GM23248 (cell line): ENCODE data around the gene NUP107. TPM values are rescaled to one million over a fixed set of nuclear protein-coding genes. Genes with fewer than 3 reads are reported as not detected.

Experiments
- DNase-seq: peaks from one replicate; pipeline ENCODE4 v3.0.0-alpha.2; 2015
- H2AFZ ChIP-seq: fragments of 200-600 bp; sonication (generic); 2 replicates; pipeline ENCODE4 v1.6.1; 2016; ENCODE audit warnings: antibody characterized with exemption
- H3F3A ChIP-seq: fragments of 200-600 bp; sonication (generic); 2 replicates; pipeline ENCODE4 v1.6.1; 2016; ENCODE audit warnings: mild to moderate bottlenecking, antibody characterized with exemption, mixed run types; ENCODE audit not compliant: insufficient read depth
- H3K27ac ChIP-seq: fragments of 200-600 bp; sonication (generic); 2 replicates; pipeline ENCODE4 v1.5.1; 2016; ENCODE audit warnings: mild to moderate bottlenecking
- H3K27me3 ChIP-seq: fragments of 200-600 bp; sonication (generic); replicated peaks from 2 replicates; pipeline ENCODE4 v1.6.1; 2016; ENCODE audit warnings: mild to moderate bottlenecking; ENCODE audit not compliant: insufficient read depth
- H3K36me3 ChIP-seq: fragments of 200-600 bp; sonication (generic); 2 replicates; pipeline ENCODE4 v1.6.1; 2016; ENCODE audit warnings: low read depth, mild to moderate bottlenecking
- H3K4me1 ChIP-seq: fragments of 200-600 bp; sonication (generic); 2 replicates; pipeline ENCODE4 v1.6.1; 2016; ENCODE audit warnings: mild to moderate bottlenecking; ENCODE audit not compliant: insufficient read depth
- H3K4me2 ChIP-seq: fragments of 200-600 bp; sonication (generic); one replicate; pipeline ENCODE4 v1.6.1; 2016; ENCODE audit warnings: mild to moderate bottlenecking; ENCODE audit not compliant: unreplicated experiment
- H3K4me3 ChIP-seq: fragments of 200-600 bp; sonication (generic); 2 replicates; pipeline ENCODE4 v1.5.1; 2016; ENCODE audit warnings: mild to moderate bottlenecking
- H3K79me2 ChIP-seq: fragments of 200-600 bp; sonication (generic); 2 replicates; pipeline ENCODE4 v1.6.1; 2016; ENCODE audit warnings: mild to moderate bottlenecking; ENCODE audit not compliant: insufficient read depth
- H3K9ac ChIP-seq: fragments of 200-600 bp; sonication (generic); 2 replicates; pipeline ENCODE4 v1.6.1; 2016; ENCODE audit warnings: mild to moderate bottlenecking
- H3K9me2 ChIP-seq: fragments of 200-600 bp; sonication (generic); 2 replicates; pipeline ENCODE4 v1.6.1; 2016; ENCODE audit warnings: mixed run types, mild to moderate bottlenecking, moderate library complexity; ENCODE audit not compliant: insufficient read depth
- H3K9me3 ChIP-seq: fragments of 200-600 bp; sonication (generic); one replicate; pipeline ENCODE4 v1.6.1; 2017; ENCODE audit warnings: low read depth
- H4K20me1 ChIP-seq: fragments of 200-600 bp; sonication (generic); 2 replicates; pipeline ENCODE4 v1.6.0; 2016; ENCODE audit not compliant: insufficient read depth
- EZH2 ChIP-seq: fragments of 200-600 bp; sonication (generic); IDR thresholded peaks from 2 replicates; pipeline ENCODE4 v1.6.1; 2018; ENCODE audit warnings: antibody characterized with exemption, mild to moderate bottlenecking; ENCODE audit not compliant: insufficient read depth, poor library complexity, severe bottlenecking
- EZH2phosphoT487 ChIP-seq: fragments of 200-600 bp; sonication (generic); IDR thresholded peaks from 2 replicates; pipeline ENCODE4 v1.6.1; 2018; ENCODE audit warnings: antibody characterized with exemption, moderate library complexity, mild to moderate bottlenecking, low read depth; ENCODE audit not compliant: insufficient read depth
- WGBS, 2 experiments: methylation state at CpG; one replicate each; pipeline ENCODE4 v1.1.6; 2015 to 2017; ENCODE audit warnings: low lambda C conversion rate in 2 of 2, low coverage in 1 of 2; ENCODE audit errors: missing lambda C conversion rate in 2 of 2; 5-methylcytosine and 5-hydroxymethylcytosine counted together
- in situ Hi-C: fragments of 300-500 bp; cut with MboI; formaldehyde crosslinking; loops from 2 replicates; pipeline ENCODE4 v1.15.0; 2020
- polyA plus RNA-seq: library from polyadenylated mRNA; unstranded; fragments of >200 nt; fragmentation: Nextera tagmentation; extraction: Ambion mirVana; gene quantifications from 2 replicates; pipeline ENCODE4 v1.2.1, GENCODE V29; 2016
- total RNA-seq: library from RNA; depleted of rRNA; stranded (reverse); fragments of >200 nt; shearing (Covaris generic); gene quantifications from 2 replicates; pipeline ENCODE4 v1.2.3, GENCODE V29; 2014

NUP107 gene
- total and polyA plus RNA-seq, 2 experiments from 2014 or later = 29.4 to 40.1 TPM

GRCh38 chr12:68771223-68771925 lies 84.6 kb downstream of the NUP107 start:
- Histone ChIP-seq H3K9me2 (no peaks in the 10 kb centered on the region), H3F3A (no peaks in the 10 kb centered on the region), H3K27me3 (no peaks in the 10 kb centered on the region), H3K9ac (no peak overlapping the region), H2AFZ (no peak overlapping the region), H4K20me1 (no peaks in the 10 kb centered on the region), H3K9me3 (no peaks in the 10 kb centered on the region), H3K27ac (no peak overlapping the region), H3K36me3 (no peaks in the 10 kb centered on the region), H3K4me1 (no peaks in the 10 kb centered on the region), H3K79me2 (no peaks in the 10 kb centered on the region), H3K4me2 (no peak overlapping the region), H3K4me3 (no peak overlapping the region)
- in situ Hi-C loops = no loop called here
- 86 to 90% methylated on average over 5 of the region's 5 CpGs for WGBS, 2 experiments
- DNase-seq = no peak
- TF ChIP-seq EZH2 = no peak
- TF ChIP-seq EZH2phosphoT487 = no peak

- Histone ChIP-seq H3K4me3 (no peak overlapping the region), H3K9me3 (no peaks in the 10 kb centered on the region), H3K9me2 (no peaks in the 10 kb centered on the region), H3K27ac (no peak overlapping the region), H3K27me3 (no peaks in the 10 kb centered on the region), H3K79me2 (no peaks in the 10 kb centered on the region), H3F3A (no peaks in the 10 kb centered on the region), H2AFZ (no peak overlapping the region), H3K4me2 (no peak overlapping the region), H3K4me1 (no peaks in the 10 kb centered on the region), H3K9ac (no peak overlapping the region), H3K36me3 (no peaks in the 10 kb centered on the region), H4K20me1 (no peaks in the 10 kb centered on the region)
- no peak for DNase-seq
- WGBS, 2 experiments = 94% methylated on average over 8 of the region's 8 CpGs
- no peak for TF ChIP-seq EZH2phosphoT487
- no peak for TF ChIP-seq EZH2
- in situ Hi-C loops = no loop called here
Observed at GRCh38 chr12:68772714-68773113, 85.9 kb downstream of the NUP107 start.

GRCh38 chr12:68773582-68773981 lies 86.8 kb downstream of the NUP107 start:
- no peaks in the 10 kb centered on the region for H3K79me2 ChIP-seq
- no peaks in the 10 kb centered on the region for H3K4me1 ChIP-seq
- H3K9ac ChIP-seq = no peak overlapping the region
- DNase-seq = no peak
- H3F3A ChIP-seq = no peaks in the 10 kb centered on the region
- H3K9me2 ChIP-seq = no peaks in the 10 kb centered on the region
- no peak overlapping the region for H3K27ac ChIP-seq
- no peaks in the 10 kb centered on the region for H4K20me1 ChIP-seq
- H2AFZ ChIP-seq = no peak overlapping the region
- no peaks in the 10 kb centered on the region for H3K36me3 ChIP-seq
- no peaks in the 10 kb centered on the region for H3K27me3 ChIP-seq
- TF ChIP-seq EZH2phosphoT487 (no peak), EZH2 (no peak)
- no peaks in the 10 kb centered on the region for H3K9me3 ChIP-seq
- in situ Hi-C loops = no loop called here
- H3K4me3 ChIP-seq = no peak overlapping the region
- no peak overlapping the region for H3K4me2 ChIP-seq
- 95 to 96% methylated on average over 5 of the region's 5 CpGs for WGBS, 2 experiments

GRCh38 chr12:68775121-68775630 lies 88.4 kb downstream of the NUP107 start:
- Histone ChIP-seq H3K9me2 (no peaks in the 10 kb centered on the region), H3K4me3 (no peak overlapping the region), H3K4me1 (no peaks in the 10 kb centered on the region), H3K27ac (no peak overlapping the region), H3K9ac (no peak overlapping the region), H3K27me3 (no peaks in the 10 kb centered on the region), H3K36me3 (no peaks in the 10 kb centered on the region), H2AFZ (no peak overlapping the region), H3F3A (no peaks in the 10 kb centered on the region), H4K20me1 (no peaks in the 10 kb centered on the region), H3K79me2 (no peaks in the 10 kb centered on the region), H3K9me3 (no peaks in the 10 kb centered on the region), H3K4me2 (no peak overlapping the region)
- TF ChIP-seq EZH2phosphoT487 (no peak), EZH2 (no peak)
- in situ Hi-C loops = no loop called here
- no peak for DNase-seq
- WGBS, 2 experiments = 93 to 94% methylated on average over 7 of the region's 7 CpGs
